HG03103 (cell line): ENCODE results near the gene CIB1.
A peak's percentile ranks its signal among the peaks of the same experiment; 100 is the strongest.
"Not testable (repeated sequence)": the region's sequence is repeated elsewhere in the genome, so short reads cannot be mapped to it uniquely, and the experiment has no call there.

Source experiments
- ATAC-seq: cut with Tn5 transposase; IDR thresholded peaks from one replicate; pipeline ENCODE4 v1.9.1; 2021; ENCODE audit warnings: low read depth; ENCODE audit not compliant: unreplicated experiment

CIB1 gene

DNA sequence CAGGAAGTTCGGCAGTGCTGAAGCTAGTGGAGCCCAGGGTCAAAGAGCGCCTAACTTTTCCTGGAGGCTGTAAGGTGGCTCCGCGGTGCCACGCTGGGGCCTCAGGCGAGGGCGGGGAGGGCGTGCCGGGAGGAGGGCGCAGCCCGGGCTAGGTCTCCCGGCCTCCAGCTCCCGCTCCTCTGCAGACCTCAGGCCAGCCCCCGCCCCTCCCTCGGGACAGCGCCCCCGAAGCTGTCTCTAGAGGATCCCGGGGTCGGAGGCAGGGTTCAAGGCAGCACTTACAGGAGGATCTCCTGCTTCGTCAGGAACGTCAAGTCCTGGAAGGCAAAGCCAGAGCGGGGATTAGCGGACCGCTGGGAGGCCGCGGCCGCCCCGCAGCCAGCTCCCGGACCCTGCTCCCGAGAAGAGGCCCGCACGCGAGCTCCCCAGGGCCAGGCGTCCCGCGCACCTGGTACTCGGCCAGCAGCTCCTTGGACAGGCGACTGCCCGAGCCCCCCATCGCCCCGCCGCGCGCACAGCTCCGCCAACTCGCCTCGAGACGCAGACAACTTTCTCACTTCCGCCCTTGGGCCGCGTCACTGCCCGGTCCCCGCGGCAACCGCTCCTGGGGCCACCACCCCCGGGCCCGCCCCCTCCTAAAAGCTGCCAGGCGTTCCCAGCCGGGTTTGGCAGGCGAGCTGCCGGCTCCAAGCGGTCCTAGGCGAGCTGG lies at the start of gene CIB1:
Gene CIB1, minus strand, starts transcription at position 555 of the 709 bp plus-strand sequence. Its CDS starts 56 bp downstream, at position 499.
- ATAC-seq: peak; percentile 71

DNA sequence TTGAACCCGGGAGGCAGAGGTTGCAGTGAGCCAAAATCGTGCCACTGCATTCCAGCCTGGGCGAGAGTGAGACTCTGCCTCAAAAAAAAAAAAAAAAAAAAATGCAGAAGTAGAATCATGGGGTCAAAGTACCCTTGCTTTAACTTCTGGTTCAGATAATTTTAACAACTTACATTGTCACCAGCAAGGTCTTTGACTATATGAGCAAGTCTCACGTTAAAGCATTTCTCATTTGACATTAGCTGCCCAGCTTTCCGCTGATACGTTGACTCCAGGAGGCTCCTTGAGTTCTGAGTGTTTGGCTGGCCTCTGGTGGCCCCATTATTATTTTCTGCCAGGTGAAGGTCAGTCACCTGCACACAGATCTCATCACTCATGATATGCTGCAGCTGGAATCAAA lies 47.9 kb upstream of the CIB1 start:
- ATAC-seq: not testable (repeated sequence)

DNA sequence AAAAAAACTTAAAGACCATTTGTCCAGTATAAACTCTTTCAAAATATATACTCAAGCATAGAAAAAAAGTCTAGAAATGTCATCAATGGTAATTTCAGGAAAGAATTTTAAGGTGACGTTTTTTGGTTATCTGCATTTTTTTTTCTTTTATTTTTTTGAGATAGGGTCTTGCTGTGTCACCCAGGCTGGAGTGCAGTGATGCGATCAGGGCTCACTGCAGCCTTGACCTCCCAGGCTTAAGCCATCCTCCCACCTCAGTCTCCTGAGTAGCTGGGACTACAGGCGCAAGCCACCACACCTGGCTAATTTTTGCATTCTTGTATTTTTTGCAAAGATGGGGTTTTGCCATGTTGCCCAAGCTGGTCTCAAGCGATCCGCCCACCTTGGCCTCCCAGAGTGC lies 47.0 kb upstream of the CIB1 start:
- ATAC-seq: not testable (repeated sequence)

DNA sequence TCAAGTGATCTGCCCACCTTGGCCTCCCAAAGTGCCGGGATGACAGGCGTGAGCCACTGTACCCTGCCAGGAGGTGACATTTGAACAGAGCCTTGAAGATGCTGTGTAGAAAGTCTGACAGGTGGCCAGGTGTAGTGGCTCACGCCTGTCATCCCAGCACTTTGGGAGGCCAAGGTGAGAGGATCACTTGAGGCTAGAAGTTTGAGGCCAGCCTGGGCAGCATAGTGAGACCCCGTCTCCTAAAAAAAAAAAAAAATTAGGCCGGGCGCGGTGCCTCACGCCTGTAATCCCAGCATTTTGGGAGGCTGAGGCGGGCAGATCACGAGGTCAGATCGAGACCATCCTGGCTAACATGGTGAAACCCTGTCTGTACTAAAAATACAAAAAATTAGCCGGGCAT lies 44.7 kb upstream of the CIB1 start:
- not testable (repeated sequence) for ATAC-seq

DNA sequence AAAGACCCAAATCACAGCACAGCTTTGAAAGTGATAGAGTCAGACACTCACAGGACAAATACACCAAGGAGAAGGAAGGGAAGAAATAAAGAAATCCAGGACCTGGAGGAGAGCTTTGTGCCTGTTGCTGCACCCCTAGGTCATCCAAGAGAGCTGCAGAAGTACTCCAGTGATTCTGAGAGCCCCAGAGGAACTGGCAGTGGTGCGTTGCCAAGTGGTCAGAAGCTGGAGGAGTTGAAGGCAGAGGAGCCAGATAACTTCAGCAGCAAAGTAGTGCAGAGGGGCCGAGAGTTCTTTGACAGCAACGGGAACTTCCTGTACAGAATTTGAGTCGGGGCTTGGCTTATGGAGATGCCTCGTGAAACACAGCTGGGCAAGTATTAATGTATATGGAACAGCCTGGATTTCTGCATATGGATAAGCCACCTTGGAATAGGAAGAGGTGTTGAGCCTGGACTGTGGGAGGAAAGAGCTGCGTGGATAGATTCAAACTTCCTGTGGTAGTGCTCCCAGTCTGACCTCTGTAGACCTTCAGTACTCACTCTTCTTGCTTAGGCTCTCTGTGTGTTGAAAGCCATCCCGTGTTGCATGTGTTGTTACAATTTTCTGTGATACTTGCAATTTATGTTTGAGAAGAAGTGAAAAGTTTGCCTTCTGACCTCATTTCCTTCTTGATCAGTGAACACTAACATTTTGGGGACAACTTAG lies 37.9 kb upstream of the CIB1 start:
- no peak for ATAC-seq

DNA sequence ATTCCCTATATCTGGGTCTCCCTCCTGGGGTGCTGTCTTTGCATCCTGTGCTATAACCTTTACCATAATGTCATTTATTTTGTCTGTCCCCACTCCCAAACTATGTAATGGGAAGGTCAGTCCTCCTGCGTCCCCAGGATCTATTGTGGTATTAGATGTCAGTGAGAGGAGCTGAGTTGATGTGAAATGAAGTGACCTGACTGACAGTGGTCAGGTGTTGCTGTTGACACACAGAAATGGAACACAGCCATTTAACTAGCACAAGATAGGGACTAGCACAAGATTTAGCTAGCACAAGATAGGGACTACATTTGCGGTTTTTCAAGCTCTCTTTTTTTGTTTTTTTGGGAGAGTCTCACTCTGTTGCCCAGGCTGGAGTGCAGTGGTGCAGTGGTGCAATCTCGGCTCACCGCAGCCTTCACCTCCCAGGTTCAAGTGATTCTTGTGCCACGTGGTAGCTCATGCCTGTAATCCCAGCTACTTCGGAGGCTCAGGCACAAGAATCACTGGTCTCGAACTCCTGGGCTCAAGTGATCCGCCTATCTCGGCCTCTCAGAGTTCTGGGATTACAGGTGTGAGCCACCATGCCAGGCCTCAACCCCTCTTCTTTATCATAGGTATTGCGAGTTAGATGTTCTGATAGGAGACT lies 36.9 kb upstream of the CIB1 start:
- no peak for ATAC-seq

DNA sequence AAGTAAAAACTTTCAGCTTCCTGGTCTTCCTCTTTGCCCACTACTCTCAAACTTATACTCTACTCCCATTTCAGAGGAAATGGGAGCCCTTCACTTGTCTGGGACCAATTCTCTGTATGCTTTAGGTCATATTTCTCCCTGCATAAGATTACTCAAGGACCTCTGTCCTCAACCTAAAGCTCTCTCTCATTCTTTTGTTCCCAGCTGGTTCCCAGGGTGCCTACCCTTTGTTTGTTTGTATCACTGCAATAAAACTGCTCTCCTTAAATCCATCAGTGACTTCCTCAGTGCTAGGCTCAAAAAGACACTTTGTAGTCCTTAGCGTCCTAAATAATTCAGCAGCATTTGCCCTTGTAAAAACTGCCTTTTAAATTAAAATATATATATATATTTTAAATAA lies 34.7 kb upstream of the CIB1 start:
- ATAC-seq: no peak

DNA sequence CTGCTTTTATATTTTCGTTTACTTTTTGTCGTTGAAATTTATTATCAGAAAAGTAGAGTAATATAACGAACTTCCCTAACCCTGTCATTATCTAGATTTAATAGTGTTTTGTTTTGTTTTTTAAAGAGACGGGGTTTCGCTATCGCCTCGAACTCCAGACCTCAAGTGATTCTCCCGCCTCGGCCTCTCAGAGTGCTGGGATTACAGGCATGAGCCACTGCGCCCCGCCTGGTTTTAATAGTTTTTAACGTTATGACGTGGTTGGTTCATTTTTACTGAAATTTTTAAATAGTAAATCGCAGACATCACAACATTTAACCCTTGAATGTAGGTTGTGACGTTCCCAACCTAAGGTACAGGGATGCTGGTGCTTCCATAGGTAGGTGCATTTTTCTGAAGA lies 32.7 kb upstream of the CIB1 start:
- ATAC-seq: no peak

DNA sequence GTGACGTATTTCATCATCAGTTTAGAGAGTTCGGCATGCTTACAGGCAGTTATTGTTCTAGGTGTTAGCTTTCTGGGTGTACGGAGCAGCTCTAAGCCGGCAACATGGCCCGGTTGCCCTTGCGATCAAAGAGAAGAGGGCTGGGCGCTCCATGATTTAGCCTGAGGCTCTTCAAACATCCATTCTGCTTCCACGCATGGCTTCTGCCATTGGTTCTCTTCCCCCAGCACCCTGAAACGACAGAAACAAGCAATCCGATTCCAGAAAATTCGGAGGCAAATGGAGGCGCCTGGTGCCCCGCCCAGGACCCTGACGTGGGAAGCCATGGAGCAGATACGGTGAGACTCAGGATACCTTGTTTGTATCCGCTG lies 32.3 kb upstream of the CIB1 start:
- ATAC-seq: peak; percentile 11

DNA sequence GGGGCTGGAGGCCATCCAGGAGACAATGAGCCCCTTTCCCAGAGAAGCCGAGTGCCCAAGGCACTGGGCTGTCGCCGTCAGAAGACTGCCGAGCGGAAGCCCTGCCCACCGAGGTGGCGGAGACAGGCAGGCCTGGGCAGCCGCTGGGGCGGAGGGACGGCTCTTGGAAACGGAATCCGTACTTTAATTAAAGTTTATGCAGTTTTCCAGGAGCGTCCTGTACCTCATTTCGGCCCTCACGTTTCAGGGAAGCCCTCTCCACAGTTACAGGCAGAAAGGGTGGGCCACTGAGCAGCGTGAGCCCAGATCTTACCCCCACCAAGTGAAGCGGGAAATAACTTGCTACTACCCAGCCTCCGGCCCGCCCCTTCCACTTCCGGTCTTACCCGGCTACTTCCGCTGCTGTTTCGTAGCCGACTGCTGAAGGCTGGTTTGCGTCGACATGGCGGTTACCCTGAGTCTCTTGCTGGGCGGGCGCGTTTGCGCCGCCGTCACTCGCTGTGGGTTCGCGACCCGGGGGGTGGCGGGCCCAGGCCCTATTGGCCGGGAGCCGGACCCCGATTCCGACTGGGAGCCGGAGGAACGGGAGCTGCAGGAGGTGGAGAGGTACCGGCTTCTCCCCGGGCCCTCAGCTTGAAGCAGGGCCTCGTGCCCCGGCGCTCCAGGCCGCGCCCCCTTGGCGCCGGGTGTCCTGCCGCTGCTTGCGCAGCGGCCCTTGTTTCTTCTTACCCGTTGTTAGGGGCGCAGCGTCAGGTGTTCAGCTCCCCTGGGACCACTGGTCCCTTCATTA lies 31.7 kb upstream of the CIB1 start, which contains the start of gene NGRN:
Gene NGRN, plus strand, starts transcription at position 402 of the 790 bp plus-strand sequence. Its CDS starts 41 bp downstream, at position 443.
- peak; percentile 87 for ATAC-seq

DNA sequence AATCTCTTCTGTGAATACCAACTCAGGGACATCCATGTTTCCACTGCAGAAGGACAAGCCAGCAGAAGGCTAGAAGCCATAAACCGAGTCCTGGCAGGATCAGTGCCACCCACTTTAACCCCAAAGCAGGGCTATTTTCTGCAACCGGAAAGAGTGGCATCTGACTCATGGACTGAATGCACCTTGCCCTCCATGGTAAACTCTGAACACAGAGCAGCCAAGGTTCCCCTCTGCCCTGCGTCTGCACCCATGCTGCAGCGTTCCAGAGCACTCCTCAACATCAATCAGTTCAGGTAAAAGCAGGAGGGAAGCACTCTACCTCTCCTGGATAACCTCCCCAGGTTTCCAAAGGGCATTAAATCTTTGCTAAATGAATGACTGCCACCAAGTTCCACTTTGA lies 30.9 kb upstream of the CIB1 start:
- ATAC-seq: no peak

DNA sequence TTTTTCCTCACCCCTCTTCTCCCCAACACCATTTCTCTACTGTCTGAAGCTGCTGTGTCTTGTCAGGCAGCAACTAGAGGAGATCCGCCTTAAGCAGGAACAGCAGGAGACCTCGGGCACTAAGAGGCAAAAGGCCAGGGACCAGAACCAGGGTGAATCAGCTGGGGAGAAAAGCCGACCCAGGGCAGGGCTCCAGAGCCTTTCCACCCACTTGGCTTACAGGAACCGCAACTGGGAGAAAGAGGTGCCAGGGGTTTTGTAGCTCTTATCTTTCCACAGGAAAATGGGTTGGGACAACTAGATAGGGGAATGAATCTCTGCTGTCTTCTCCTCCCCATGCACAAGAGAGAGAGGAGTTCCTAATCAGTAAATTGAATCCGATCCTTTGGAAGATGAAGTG lies 28.7 kb upstream of the CIB1 start:
- ATAC-seq: no peak

DNA sequence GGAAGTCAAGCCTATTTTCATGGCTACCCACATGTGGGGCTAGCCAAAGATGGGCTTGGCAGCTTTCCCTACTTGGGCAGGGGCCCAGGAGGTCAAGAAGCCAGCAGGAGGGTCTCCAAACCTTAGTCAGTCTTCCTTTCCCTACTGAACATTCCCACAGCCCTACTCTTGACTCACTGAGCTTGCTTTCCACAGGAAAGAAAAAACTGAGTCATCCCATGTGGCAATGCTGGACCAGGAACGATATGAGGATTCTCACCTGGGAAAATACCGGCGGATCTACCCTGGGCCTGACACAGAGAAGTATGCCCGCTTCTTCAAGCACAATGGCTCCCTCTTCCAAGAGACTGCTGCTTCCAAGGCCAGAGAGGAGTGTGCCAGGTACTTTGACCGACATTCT lies 28.1 kb upstream of the CIB1 start:
- no peak for ATAC-seq

DNA sequence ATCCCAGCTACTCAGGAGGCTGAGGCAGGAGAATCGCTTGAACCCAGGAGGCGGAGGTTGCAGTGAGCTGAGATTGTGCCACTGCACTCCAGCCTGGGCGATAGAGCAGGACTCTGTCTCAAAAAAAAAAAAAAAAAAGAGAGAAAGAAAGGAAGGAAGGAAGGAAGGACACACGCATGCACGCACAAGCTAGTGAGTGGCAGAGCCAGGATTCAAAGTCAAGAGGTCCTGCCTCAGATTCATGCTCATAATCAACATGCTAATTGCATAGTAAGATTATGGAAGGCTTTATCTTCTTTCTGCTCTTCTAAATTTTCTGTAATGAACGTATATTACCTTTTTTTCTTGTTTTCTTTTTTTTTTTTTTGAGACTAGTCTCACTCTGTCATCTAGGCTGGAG lies 27.0 kb upstream of the CIB1 start:
- not testable (repeated sequence) for ATAC-seq

DNA sequence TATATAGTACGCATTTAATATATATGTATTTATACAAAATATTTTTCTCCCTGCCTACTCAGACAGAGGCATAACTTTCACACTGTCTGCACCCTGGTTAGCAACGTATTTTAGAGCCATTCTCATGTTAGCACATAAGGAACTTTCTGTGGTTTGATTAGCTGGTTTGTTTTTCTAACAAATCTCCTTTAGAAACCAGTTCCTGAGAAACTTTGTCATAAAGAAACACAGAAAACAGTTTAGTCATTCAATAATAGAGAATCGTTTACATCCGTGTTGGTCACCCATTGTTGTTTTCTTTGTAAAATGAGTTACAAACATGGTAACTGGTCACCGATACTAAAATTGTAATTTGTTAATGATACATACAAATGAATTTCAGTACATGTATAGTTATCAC lies 25.8 kb upstream of the CIB1 start:
- ATAC-seq: no peak

DNA sequence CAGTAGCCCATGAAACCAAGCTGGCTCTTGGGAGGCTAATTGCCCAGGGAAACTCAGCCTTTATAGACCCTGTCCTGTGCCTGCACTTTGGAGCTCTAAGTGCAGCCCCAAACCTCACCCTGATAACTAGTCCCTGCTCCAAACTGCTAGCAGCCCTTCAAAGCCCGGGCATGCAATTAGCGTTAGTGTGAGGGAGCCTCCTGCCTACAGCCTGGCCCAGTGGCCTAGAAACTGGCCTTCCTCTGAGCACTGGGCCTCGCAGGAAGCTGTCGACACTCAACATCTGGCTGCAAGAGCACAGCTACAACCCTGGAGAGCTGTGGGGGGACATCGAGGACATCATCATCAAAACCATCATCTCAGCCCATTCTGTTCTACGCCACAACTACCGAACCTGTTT lies 24.0 kb upstream of the CIB1 start:
- ATAC-seq: no peak

DNA sequence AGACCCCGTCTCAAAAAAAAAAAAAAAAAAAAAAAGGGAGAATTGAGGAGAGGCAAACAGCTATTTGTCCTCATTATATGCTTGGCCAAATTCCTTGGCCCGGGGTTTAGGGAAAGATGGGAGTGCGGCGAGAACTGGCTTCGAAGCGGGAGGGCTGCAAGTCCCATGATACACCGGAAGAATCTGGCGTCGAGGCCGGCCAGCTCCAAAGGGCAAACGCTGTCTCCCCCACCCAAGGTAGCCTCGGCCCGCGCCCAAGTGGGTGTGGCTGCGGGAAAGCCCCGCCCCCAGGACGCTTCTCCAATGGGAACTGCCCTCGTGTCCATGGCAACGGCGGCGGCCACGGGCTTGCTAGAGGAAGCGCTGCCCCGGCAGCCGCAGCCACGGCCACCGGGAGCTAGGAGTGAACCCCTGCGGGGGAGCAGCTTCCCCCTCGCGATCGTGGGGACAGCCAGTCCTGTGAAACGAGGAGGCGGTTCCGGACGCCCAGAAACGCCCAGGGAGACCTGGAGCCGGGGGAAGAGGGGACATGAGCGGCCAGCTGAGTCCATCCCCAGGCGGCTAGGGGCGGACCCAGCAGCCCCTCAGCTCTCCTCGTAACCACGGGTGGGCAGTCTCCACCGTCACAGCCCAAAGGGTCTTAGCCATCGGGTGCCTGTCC lies 15.6 kb upstream of the CIB1 start, which contains the start of gene TTLL13:
Gene TTLL13, plus strand, starts transcription at position 354 of the 661 bp plus-strand sequence. CDS start 1,075 bp downstream, outside the sequence.
- no peak for ATAC-seq

DNA sequence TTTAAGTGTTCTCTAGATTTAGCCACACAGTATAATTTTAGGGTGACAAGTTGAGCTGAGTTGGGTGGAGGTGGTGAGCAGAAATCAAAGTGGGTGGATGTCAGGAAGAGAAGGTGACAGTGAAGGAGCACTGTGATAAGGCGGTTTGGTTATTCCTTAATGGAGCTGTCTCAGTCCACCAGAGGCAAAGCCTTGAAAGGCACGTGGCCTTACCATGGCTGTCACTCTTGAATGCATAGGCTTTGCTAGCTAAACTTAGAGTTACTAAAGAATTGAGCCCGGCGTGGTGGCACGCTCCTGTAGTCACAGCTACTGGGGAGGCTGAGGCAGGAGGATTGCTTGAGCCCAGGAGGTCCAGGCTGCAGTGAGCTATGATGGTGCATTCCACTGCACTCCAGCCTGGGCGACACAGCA lies 15.1 kb upstream of the CIB1 start:
- no peak for ATAC-seq

DNA sequence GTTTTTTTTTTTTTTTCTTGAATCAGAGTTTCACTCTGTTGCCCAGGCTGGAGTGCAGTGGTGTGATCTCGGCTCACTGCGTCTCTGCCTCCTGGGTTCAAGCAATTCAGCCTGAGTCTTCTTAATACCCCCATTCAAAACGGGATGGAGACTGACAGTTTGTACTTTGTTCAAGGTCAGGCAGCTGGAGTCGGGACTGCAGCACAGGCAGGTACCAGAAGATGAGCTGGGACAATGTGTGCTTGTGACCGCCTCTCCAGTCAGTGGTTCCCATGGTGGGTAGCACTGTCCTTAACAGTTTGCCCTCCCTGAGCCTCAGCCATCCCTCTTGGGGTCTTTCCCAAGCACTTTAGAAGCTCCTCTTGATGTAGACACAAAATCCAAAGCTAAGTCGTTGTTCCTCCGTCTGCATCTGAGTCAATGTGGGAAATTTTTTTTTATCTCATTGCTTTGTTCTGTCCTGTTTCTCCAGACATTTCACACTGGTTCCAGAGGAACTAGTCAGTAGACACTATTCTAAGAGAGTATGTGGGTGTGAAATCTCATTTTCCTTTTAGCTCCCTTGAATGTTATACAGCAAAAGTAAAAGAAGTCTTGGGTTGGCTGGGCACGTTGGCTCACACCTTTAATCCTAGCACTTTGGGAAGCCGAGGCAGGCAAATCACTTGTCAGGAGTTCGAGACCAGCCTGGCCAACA lies 10.3 kb upstream of the CIB1 start:
- no peak for ATAC-seq
